Ascending aorta (tissue), 2 donors: Measurements from ENCODE around the gene GORASP2. TPM values are rescaled to one million over a fixed set of nuclear protein-coding genes. Genes with fewer than 3 reads are reported as not detected.

Experiments used
- DNase-seq, 2 donors: peaks; one replicate each; pipeline ENCODE4 v3.0.0-alpha.2; 2019; ENCODE audit warnings: low spot score in 2 of 2
- H3K27ac ChIP-seq, 2 donors: fragments of 200-600 bp; sonication (generic); one replicate each; pipeline ENCODE4 v1.5.1; 2016 to 2017; ENCODE audit warnings: mild to moderate bottlenecking in 1 of 2
- H3K27me3 ChIP-seq: fragments of 200-600 bp; sonication (generic); one replicate; pipeline ENCODE4 v1.5.1; 2017
- H3K36me3 ChIP-seq, 2 donors: fragments of 200-600 bp; sonication (generic); one replicate each; pipeline ENCODE4 v1.5.1; 2016
- H3K4me1 ChIP-seq, 2 donors: fragments of 200-600 bp; sonication (generic); one replicate each; pipeline ENCODE4 v1.5.1; 2016 to 2017; ENCODE audit warnings: mild to moderate bottlenecking in 1 of 2
- H3K4me3 ChIP-seq, 2 donors: fragments of 200-600 bp; sonication (generic); one replicate each; pipeline ENCODE4 v1.5.1; 2016 to 2017; ENCODE audit warnings: mild to moderate bottlenecking in 1 of 2
- H3K9me3 ChIP-seq, 2 donors: fragments of 200-600 bp; sonication (generic); one replicate each; pipeline ENCODE4 v1.5.1; 2016
- CTCF ChIP-seq, 3 experiments: fragments of 200-600 bp in 2 of 3; fragments of 450-650 bp in 1 of 3; sonication (generic) in 2 of 3; IDR thresholded peaks; one replicate each; pipeline ENCODE4 v1.5.1; 2016 to 2019; ENCODE audit warnings: antibody characterized with exemption in 3 of 3, mild to moderate bottlenecking in 1 of 3, moderate library complexity in 1 of 3
- intact Hi-C: fragments of 100-400 bp; cut with DNase I; formaldehyde crosslinking; loops from one replicate; pipeline ENCODE4 v1.15.1; 2023
- total RNA-seq: library from RNA; depleted of rRNA; stranded (reverse); fragments of >200 nt; gene quantifications from one replicate; pipeline ENCODE4 v1.1.0, GENCODE V29; 2016

GORASP2 gene
- total RNA-seq, 1 donor from 2014 or later: 21.5 TPM

GRCh38 chr2:170999654-171000053 lies 70.6 kb downstream of the GORASP2 start:
- intact Hi-C loops: no loop called here
- H3K4me1 ChIP-seq: no peaks in the 10 kb centered on the region
- TF ChIP-seq CTCF (IDR thresholded peaks at IDR 0.05): no peak

GRCh38 chr2:171004363-171004762 lies 75.3 kb downstream of the GORASP2 start:
- H3K27me3 ChIP-seq: no peaks in the 10 kb centered on the region
- intact Hi-C loops: no loop called here
- no peak for TF ChIP-seq CTCF (IDR thresholded peaks at IDR 0.05)

More at GRCh38 chr2:170999654-171000053, 70.6 kb downstream of the GORASP2 start:
- Histone ChIP-seq H3K27me3 (no peaks in the 10 kb centered on the region), H3K27ac (no peak overlapping the region), H3K36me3 (peaks cover 17 to 59% of the 10 kb centered on the region in 2 donors), H3K9me3 (no peaks in the 10 kb centered on the region), H3K4me3 (no peak overlapping the region)
- no peak for DNase-seq

DNA sequence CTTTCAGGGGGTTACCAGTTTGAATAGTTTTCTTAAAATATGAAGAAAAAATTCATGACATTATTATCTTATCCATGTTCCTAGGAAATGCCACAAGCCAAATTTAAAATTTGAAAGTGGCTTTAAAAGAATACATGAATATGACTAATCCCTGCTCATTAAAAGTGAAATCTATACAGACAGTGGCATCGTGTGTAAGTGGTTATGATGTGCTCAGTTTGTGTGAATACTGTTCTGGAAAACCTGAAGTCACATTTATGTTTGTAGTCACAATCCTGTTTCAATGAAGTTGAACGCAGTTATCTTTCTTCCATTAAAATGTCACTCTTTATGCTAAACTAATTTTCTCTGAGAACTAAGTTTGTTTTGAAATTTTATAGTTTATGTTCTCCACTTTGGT lies 75.8 kb downstream of the GORASP2 start:
- intact Hi-C loops: no loop called here
- TF ChIP-seq CTCF (IDR thresholded peaks at IDR 0.05): no peak
- H3K27me3 ChIP-seq: no peaks in the 10 kb centered on the region
- H3K36me3 ChIP-seq: peaks cover 26 to 51% of the 10 kb centered on the region in 2 donors
- H3K27ac ChIP-seq: no peak overlapping the region
- no peak for DNase-seq
- no peaks in the 10 kb centered on the region for H3K9me3 ChIP-seq
- H3K4me1 ChIP-seq: no peaks in the 10 kb centered on the region
- H3K4me3 ChIP-seq: no peak overlapping the region

More at GRCh38 chr2:171004363-171004762, 75.3 kb downstream of the GORASP2 start:
- Histone ChIP-seq H3K36me3 (peaks cover 26 to 55% of the 10 kb centered on the region in 2 donors), H3K4me1 (no peaks in the 10 kb centered on the region), H3K27ac (no peak overlapping the region), H3K9me3 (no peaks in the 10 kb centered on the region), H3K4me3 (no peak overlapping the region)
- no peak for DNase-seq

DNA sequence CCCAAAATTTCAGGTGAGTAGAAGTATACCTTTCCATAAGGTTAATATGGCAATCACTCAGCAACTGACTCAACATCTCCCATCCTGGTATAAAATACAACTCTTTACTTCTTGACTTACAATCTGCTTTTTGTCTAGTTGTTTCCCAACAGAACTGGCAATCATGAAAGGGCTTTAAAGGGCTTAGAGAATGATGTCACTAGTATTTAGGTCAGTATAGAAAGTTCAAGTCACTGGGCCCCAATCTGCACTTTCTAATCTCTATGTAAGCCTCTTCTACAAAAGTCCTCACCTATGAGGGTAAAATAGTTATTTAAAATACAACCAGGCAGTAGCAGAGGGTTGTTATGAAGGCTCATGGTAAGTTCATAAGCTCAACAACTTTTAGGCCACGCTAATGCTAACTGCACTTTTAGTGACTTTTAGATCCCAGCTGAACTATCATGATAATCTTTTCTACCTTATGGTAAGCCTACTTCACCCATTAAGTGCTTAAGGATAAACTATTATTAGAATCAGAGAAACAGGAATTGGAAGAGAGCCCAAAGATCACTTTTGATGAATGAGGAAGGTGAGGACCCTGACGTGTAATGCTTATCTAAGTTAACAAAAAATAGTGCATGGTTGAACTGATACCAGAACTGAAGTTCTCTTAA lies 79.6 kb downstream of the GORASP2 start:
- no peaks in the 10 kb centered on the region for H3K4me1 ChIP-seq
- H3K9me3 ChIP-seq: no peaks in the 10 kb centered on the region
- no peak for TF ChIP-seq CTCF (IDR thresholded peaks at IDR 0.05)
- peaks cover 19 to 36% of the 10 kb centered on the region in 2 donors for H3K36me3 ChIP-seq
- H3K27me3 ChIP-seq: no peaks in the 10 kb centered on the region
- no peak overlapping the region for H3K27ac ChIP-seq
- H3K4me3 ChIP-seq: no peak overlapping the region
- no peak for DNase-seq
- intact Hi-C loops: no loop called here

GRCh38 chr2:171009386-171009785 lies 80.3 kb downstream of the GORASP2 start:
- intact Hi-C loops: no loop called here
- no peaks in the 10 kb centered on the region for H3K9me3 ChIP-seq
- H3K27me3 ChIP-seq: no peaks in the 10 kb centered on the region
- H3K36me3 ChIP-seq: peaks cover 21 to 37% of the 10 kb centered on the region in 2 donors
- H3K4me3 ChIP-seq: no peak overlapping the region
- TF ChIP-seq CTCF (IDR thresholded peaks at IDR 0.05): no peak
- H3K4me1 ChIP-seq: no peaks in the 10 kb centered on the region
- DNase-seq: no peak
- H3K27ac ChIP-seq: no peak overlapping the region
